Measurements from ENCODE around the gene S1PR3. TPM values are rescaled to one million over a fixed set of nuclear protein-coding genes. Genes with fewer than 3 reads are reported as not detected.

Gene S1PR3
- total RNA-seq, 2 experiments from 2014 or later: 0.23 to 0.38 TPM

GRCh38 chr9:88957526-88957925 is 33.7 kb upstream of the S1PR3 start:
- no peaks in the 10 kb centered on the region for H3K4me1 Mint-ChIP-seq
- no peak for DNase-seq
- no peaks in the 10 kb centered on the region for H3K9me3 Mint-ChIP-seq
- H3K27me3 Mint-ChIP-seq: peaks cover 28% of the 10 kb centered on the region
- H3K4me3 Mint-ChIP-seq: no peak overlapping the region
- H3K36me3 Mint-ChIP-seq: no peaks in the 10 kb centered on the region
- H3K27ac Mint-ChIP-seq: no peak overlapping the region

GRCh38 chr9:88959727-88960469 is 31.4 kb upstream of the S1PR3 start:
- no peaks in the 10 kb centered on the region for H3K4me1 Mint-ChIP-seq

GRCh38 chr9:88960632-88961031 is 30.6 kb upstream of the S1PR3 start:
- Mint-ChIP-seq H3K36me3 (no peaks in the 10 kb centered on the region), H3K9me3 (no peaks in the 10 kb centered on the region), H3K4me3 (no peak overlapping the region), H3K27me3 (peaks cover 4% of the 10 kb centered on the region), H3K27ac (no peak overlapping the region), H3K4me1 (no peaks in the 10 kb centered on the region)
- DNase-seq: no peak

More at GRCh38 chr9:88959727-88960469, 31.4 kb upstream of the S1PR3 start:
- Mint-ChIP-seq H3K27me3 (peaks cover 8% of the 10 kb centered on the region), H3K9me3 (no peaks in the 10 kb centered on the region), H3K27ac (no peak overlapping the region), H3K4me3 (no peak overlapping the region), H3K36me3 (no peaks in the 10 kb centered on the region)
- DNase-seq: no peak

GRCh38 chr9:88965473-88965872 is 25.8 kb upstream of the S1PR3 start:
- H3K27ac Mint-ChIP-seq: no peak overlapping the region
- no peaks in the 10 kb centered on the region for H3K36me3 Mint-ChIP-seq
- no peaks in the 10 kb centered on the region for H3K4me1 Mint-ChIP-seq
- no peaks in the 10 kb centered on the region for H3K9me3 Mint-ChIP-seq
- no peak for DNase-seq
- no peak overlapping the region for H3K4me3 Mint-ChIP-seq
- no peaks in the 10 kb centered on the region for H3K27me3 Mint-ChIP-seq

GRCh38 chr9:88966894-88967676 is 24.2 kb upstream of the S1PR3 start:
- no peaks in the 10 kb centered on the region for H3K4me1 Mint-ChIP-seq
- H3K4me3 Mint-ChIP-seq: no peak overlapping the region
- no peaks in the 10 kb centered on the region for H3K36me3 Mint-ChIP-seq
- no peak for DNase-seq
- no peaks in the 10 kb centered on the region for H3K27me3 Mint-ChIP-seq
- no peaks in the 10 kb centered on the region for H3K9me3 Mint-ChIP-seq
- H3K27ac Mint-ChIP-seq: no peak overlapping the region

- no peaks in the 10 kb centered on the region for H3K36me3 Mint-ChIP-seq
- DNase-seq: no peak
- no peaks in the 10 kb centered on the region for H3K9me3 Mint-ChIP-seq
- no peaks in the 10 kb centered on the region for H3K27me3 Mint-ChIP-seq
- H3K4me3 Mint-ChIP-seq: no peak overlapping the region
- H3K27ac Mint-ChIP-seq: no peak overlapping the region
- no peaks in the 10 kb centered on the region for H3K4me1 Mint-ChIP-seq
These were observed 22.5 kb upstream of the S1PR3 start for GRCh38 chr9:88968799-88969198.

GRCh38 chr9:88969646-88970373 is 21.5 kb upstream of the S1PR3 start:
- H3K27ac Mint-ChIP-seq: no peak overlapping the region
- no peak overlapping the region for H3K4me3 Mint-ChIP-seq
- no peaks in the 10 kb centered on the region for H3K27me3 Mint-ChIP-seq
- DNase-seq: no peak
- H3K4me1 Mint-ChIP-seq: no peaks in the 10 kb centered on the region
- H3K36me3 Mint-ChIP-seq: no peaks in the 10 kb centered on the region
- H3K9me3 Mint-ChIP-seq: no peaks in the 10 kb centered on the region

- Mint-ChIP-seq H3K9me3 (no peaks in the 10 kb centered on the region), H3K36me3 (no peaks in the 10 kb centered on the region), H3K27ac (no peak overlapping the region), H3K27me3 (no peaks in the 10 kb centered on the region), H3K4me1 (peaks cover 2% of the 10 kb centered on the region), H3K4me3 (no peak overlapping the region)
- DNase-seq: no peak
These were observed 19.9 kb upstream of the S1PR3 start for GRCh38 chr9:88971131-88971960.

- H3K27ac Mint-ChIP-seq: no peak overlapping the region
These were observed 18.9 kb upstream of the S1PR3 start for GRCh38 chr9:88972401-88972800.

GRCh38 chr9:88973281-88974045 is 17.8 kb upstream of the S1PR3 start:
- H3K9me3 Mint-ChIP-seq: no peaks in the 10 kb centered on the region
- DNase-seq: no peak
- no peak overlapping the region for H3K4me3 Mint-ChIP-seq
- peaks cover 4% of the 10 kb centered on the region for H3K27me3 Mint-ChIP-seq
- no peak overlapping the region for H3K27ac Mint-ChIP-seq
- H3K36me3 Mint-ChIP-seq: no peaks in the 10 kb centered on the region
- H3K4me1 Mint-ChIP-seq: peaks cover 6% of the 10 kb centered on the region

More at GRCh38 chr9:88972401-88972800, 18.9 kb upstream of the S1PR3 start:
- Mint-ChIP-seq H3K4me1 (peaks cover 6% of the 10 kb centered on the region), H3K9me3 (no peaks in the 10 kb centered on the region), H3K27me3 (peaks cover 4% of the 10 kb centered on the region), H3K4me3 (no peak overlapping the region), H3K36me3 (no peaks in the 10 kb centered on the region)
- no peak for DNase-seq

GRCh38 chr9:88974641-88975040 is 16.6 kb upstream of the S1PR3 start:
- no peak for DNase-seq
- Mint-ChIP-seq H3K36me3 (no peaks in the 10 kb centered on the region), H3K27ac (no peak overlapping the region), H3K4me1 (peaks cover 6% of the 10 kb centered on the region), H3K9me3 (no peaks in the 10 kb centered on the region), H3K4me3 (no peak overlapping the region), H3K27me3 (peaks cover 4% of the 10 kb centered on the region)

- H3K27ac Mint-ChIP-seq: no peak overlapping the region
- peaks cover 6% of the 10 kb centered on the region for H3K4me1 Mint-ChIP-seq
- no peaks in the 10 kb centered on the region for H3K9me3 Mint-ChIP-seq
- H3K36me3 Mint-ChIP-seq: no peaks in the 10 kb centered on the region
- no peak overlapping the region for H3K4me3 Mint-ChIP-seq
- H3K27me3 Mint-ChIP-seq: peaks cover 4% of the 10 kb centered on the region
- DNase-seq: no peak
These were observed 15.0 kb upstream of the S1PR3 start for GRCh38 chr9:88975966-88976889.

- no peak overlapping the region for H3K4me3 Mint-ChIP-seq
- H3K4me1 Mint-ChIP-seq: peaks cover 6% of the 10 kb centered on the region
- no peaks in the 10 kb centered on the region for H3K36me3 Mint-ChIP-seq
- H3K9me3 Mint-ChIP-seq: no peaks in the 10 kb centered on the region
- no peak for DNase-seq
- no peak overlapping the region for H3K27ac Mint-ChIP-seq
- peaks cover 4% of the 10 kb centered on the region for H3K27me3 Mint-ChIP-seq
These were observed 14.4 kb upstream of the S1PR3 start for GRCh38 chr9:88976890-88977257.
